ENCODE data around the gene SDR42E1. TPM values are rescaled to one million over a fixed set of nuclear protein-coding genes. Genes with fewer than 3 reads are reported as not detected.

SDR42E1 gene
- total and polyA plus RNA-seq, 9 of the 15 experiments (the other 6 are each of a cell fraction or from before 2014, with no cell fraction given): 0.13 to 1.3 (median 0.42) TPM

DNA sequence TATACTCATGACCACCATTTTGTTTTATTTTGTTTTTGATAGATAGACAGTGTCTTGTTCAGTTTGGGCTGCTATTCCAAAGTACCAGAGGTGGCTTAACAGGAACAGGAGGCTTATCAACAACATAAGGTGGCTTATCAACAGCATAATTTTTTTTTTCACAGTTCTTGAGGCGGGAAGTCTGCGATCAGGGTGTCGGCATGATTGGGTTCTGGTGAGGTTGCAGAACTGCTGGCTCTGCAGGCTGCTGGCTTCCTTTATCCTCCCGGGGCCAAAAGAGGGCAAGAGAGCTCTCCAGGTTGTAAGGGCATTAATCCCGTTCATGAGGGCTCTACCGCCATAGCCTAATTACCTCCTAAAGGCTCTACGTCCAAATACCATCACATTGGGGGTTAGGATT, 11.9 kb upstream of the SDR42E1 start:
- CTCF ChIA-PET (ENCODE audit: low intra/inter-chr PET ratio): no interaction called here
- in situ Hi-C loops (cut with MboI): no loop called here
- H3K27me3 ChIP-seq (ENCODE audit: control insufficient read depth in 2 of 2, insufficient read depth in 2 of 2, low read length in 2 of 2): peaks cover 9 to 18% of the 10 kb centered on the region in 2 experiments; a peak in 4 of 5 replicates

More for the DNA sequence above, 11.9 kb upstream of the SDR42E1 start:
- Histone ChIP-seq H3K9me1 (ENCODE audit: control insufficient read depth, insufficient read depth, low read length) (no peaks in the 10 kb centered on the region), H2AFZ (ENCODE audit: low read depth, low read length) (no peak overlapping the region), H3K4me2 (ENCODE audit: insufficient read depth, low read length) (no peak overlapping the region), H3K4me3 (no peak overlapping the region), H4K20me1 (replicated peaks; ENCODE audit: control insufficient read depth, insufficient read depth, low read length) (no peaks in the 10 kb centered on the region), H3K4me1 (replicated peaks in 1 of 2; ENCODE audit: control insufficient read depth in 2 of 2, insufficient read depth in 2 of 2, low read length in 2 of 2) (no peaks in the 10 kb centered on the region), H3K9ac (ENCODE audit: insufficient read depth in 1 of 2, low read depth in 2 of 2, low read length in 2 of 2) (no peak overlapping the region), H3K36me3 (ENCODE audit: control insufficient read depth, insufficient read depth, low read length) (no peaks in the 10 kb centered on the region), H3K9me3 (replicated peaks; ENCODE audit: control insufficient read depth, insufficient read depth, low read depth, low read length) (no peaks in the 10 kb centered on the region), H3K27ac (ENCODE audit: extremely low read depth, low read depth, low read length) (no peak overlapping the region), H3K79me2 (ENCODE audit: control insufficient read depth, insufficient read depth, low read length) (no peaks in the 10 kb centered on the region)
- TF ChIP-seq U2AF1 (optimal IDR thresholded peaks at IDR 0.05; ENCODE audit: low read depth, low read length) (no peak), BRD9 (IDR thresholded peaks at IDR 0.05; ENCODE audit: low read depth, partially characterized antibody) (no peak), HSF4 (CRISPR knock-in tag; IDR thresholded peaks at IDR 0.05; ENCODE audit: borderline replicate concordance) (no peak), KDM1A (IDR thresholded peaks at IDR 0.05) (no peak), ZSCAN29 (IDR thresholded peaks at IDR 0.05) (no peak), SRSF9 (IDR thresholded peaks at IDR 0.05; ENCODE audit: borderline replicate concordance, low read depth, low read length) (no peak), NFE2L1 (tag; IDR thresholded peaks at IDR 0.05; ENCODE audit: borderline replicate concordance, low read depth) (no peak), ESRRA (IDR thresholded peaks at IDR 0.05; ENCODE audit: borderline replicate concordance, low read depth) (no peak), RBM17 (IDR thresholded peaks at IDR 0.05; ENCODE audit: borderline replicate concordance, low read depth, low read length) (no peak)
- TF ChIP-seq, protein P1, sequence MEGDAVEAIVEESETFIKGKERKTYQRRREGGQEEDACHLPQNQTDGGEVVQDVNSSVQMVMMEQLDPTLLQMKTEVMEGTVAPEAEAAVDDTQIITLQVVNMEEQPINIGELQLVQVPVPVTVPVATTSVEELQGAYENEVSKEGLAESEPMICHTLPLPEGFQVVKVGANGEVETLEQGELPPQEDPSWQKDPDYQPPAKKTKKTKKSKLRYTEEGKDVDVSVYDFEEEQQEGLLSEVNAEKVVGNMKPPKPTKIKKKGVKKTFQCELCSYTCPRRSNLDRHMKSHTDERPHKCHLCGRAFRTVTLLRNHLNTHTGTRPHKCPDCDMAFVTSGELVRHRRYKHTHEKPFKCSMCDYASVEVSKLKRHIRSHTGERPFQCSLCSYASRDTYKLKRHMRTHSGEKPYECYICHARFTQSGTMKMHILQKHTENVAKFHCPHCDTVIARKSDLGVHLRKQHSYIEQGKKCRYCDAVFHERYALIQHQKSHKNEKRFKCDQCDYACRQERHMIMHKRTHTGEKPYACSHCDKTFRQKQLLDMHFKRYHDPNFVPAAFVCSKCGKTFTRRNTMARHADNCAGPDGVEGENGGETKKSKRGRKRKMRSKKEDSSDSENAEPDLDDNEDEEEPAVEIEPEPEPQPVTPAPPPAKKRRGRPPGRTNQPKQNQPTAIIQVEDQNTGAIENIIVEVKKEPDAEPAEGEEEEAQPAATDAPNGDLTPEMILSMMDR (IDR thresholded peaks at IDR 0.05 in 2 of 3, conservative IDR thresholded peaks at IDR 0.05 in 1 of 3; ENCODE audit: insufficient read depth in 2 of 3, low read depth in 1 of 3, low read length in 3 of 3): no peak
- TF ChIP-seq, protein P2, sequence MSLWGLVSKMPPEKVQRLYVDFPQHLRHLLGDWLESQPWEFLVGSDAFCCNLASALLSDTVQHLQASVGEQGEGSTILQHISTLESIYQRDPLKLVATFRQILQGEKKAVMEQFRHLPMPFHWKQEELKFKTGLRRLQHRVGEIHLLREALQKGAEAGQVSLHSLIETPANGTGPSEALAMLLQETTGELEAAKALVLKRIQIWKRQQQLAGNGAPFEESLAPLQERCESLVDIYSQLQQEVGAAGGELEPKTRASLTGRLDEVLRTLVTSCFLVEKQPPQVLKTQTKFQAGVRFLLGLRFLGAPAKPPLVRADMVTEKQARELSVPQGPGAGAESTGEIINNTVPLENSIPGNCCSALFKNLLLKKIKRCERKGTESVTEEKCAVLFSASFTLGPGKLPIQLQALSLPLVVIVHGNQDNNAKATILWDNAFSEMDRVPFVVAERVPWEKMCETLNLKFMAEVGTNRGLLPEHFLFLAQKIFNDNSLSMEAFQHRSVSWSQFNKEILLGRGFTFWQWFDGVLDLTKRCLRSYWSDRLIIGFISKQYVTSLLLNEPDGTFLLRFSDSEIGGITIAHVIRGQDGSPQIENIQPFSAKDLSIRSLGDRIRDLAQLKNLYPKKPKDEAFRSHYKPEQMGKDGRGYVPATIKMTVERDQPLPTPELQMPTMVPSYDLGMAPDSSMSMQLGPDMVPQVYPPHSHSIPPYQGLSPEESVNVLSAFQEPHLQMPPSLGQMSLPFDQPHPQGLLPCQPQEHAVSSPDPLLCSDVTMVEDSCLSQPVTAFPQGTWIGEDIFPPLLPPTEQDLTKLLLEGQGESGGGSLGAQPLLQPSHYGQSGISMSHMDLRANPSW (CRISPR knock-in tag; IDR thresholded peaks at IDR 0.05): no peak
- intact Hi-C loops (cut with micrococcal nuclease): no loop called here
- DNase-seq (ENCODE audit: extremely low read depth in 1 of 4, low spot score in 3 of 4) (no peak), ATAC-seq (no peak), FAIRE-seq (no peak)
- POLR2A ChIA-PET: no interaction called here
- under 1% methylated on average over 7 of the region's 7 CpGs for WGBS (ENCODE audit: insufficient coverage, low coverage, missing lambda C conversion rate)
- BruUV-seq (replicated peaks): no TSS peak
